Measurements from ENCODE around the gene NIPBL.

NIPBL gene, protein sequence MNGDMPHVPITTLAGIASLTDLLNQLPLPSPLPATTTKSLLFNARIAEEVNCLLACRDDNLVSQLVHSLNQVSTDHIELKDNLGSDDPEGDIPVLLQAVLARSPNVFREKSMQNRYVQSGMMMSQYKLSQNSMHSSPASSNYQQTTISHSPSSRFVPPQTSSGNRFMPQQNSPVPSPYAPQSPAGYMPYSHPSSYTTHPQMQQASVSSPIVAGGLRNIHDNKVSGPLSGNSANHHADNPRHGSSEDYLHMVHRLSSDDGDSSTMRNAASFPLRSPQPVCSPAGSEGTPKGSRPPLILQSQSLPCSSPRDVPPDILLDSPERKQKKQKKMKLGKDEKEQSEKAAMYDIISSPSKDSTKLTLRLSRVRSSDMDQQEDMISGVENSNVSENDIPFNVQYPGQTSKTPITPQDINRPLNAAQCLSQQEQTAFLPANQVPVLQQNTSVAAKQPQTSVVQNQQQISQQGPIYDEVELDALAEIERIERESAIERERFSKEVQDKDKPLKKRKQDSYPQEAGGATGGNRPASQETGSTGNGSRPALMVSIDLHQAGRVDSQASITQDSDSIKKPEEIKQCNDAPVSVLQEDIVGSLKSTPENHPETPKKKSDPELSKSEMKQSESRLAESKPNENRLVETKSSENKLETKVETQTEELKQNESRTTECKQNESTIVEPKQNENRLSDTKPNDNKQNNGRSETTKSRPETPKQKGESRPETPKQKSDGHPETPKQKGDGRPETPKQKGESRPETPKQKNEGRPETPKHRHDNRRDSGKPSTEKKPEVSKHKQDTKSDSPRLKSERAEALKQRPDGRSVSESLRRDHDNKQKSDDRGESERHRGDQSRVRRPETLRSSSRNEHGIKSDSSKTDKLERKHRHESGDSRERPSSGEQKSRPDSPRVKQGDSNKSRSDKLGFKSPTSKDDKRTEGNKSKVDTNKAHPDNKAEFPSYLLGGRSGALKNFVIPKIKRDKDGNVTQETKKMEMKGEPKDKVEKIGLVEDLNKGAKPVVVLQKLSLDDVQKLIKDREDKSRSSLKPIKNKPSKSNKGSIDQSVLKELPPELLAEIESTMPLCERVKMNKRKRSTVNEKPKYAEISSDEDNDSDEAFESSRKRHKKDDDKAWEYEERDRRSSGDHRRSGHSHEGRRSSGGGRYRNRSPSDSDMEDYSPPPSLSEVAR (N-terminal part only)

GRCh38 chr5:36876299-36876964 lies at the start of gene NIPBL:
TSS of gene NIPBL (plus strand) at chr5:36876769. CDS start at chr5:36953697, 76,928 bp downstream.
- TF ChIP-seq, protein P1, sequence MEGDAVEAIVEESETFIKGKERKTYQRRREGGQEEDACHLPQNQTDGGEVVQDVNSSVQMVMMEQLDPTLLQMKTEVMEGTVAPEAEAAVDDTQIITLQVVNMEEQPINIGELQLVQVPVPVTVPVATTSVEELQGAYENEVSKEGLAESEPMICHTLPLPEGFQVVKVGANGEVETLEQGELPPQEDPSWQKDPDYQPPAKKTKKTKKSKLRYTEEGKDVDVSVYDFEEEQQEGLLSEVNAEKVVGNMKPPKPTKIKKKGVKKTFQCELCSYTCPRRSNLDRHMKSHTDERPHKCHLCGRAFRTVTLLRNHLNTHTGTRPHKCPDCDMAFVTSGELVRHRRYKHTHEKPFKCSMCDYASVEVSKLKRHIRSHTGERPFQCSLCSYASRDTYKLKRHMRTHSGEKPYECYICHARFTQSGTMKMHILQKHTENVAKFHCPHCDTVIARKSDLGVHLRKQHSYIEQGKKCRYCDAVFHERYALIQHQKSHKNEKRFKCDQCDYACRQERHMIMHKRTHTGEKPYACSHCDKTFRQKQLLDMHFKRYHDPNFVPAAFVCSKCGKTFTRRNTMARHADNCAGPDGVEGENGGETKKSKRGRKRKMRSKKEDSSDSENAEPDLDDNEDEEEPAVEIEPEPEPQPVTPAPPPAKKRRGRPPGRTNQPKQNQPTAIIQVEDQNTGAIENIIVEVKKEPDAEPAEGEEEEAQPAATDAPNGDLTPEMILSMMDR (IDR thresholded peaks at IDR 0.05; ENCODE audit: unreplicated experiment in 3 of 3), result no peak
- H3K27ac Mint-ChIP-seq, result peak within 1 kb of the TSS; percentile 81 to 99 (median 98)

DNA sequence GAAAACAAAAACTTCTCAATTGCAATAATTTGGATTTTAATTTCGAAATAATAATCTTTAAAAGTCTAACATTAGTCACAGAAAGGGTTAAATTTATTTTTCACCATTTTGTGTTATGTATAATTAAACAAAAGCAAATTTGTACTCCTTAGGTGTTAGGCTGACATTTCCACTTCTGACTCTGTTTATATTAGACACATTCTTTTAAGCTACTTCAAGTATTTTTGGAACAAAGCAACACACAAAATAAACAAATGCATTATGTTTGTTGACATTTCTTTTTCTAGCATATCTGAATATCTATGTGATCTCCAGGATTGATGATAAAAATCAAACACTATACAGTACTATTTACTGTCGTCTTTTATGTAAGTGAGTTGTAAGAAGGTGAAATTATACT lies 44.3 kb upstream of the NIPBL start:
- no peak overlapping the region for H3K27ac Mint-ChIP-seq
- peaks cover 6% of the 10 kb centered on the region for H3K27me3 Mint-ChIP-seq (ENCODE audit: low read depth)
- H3K4me1 Mint-ChIP-seq, result no peaks in the 10 kb centered on the region
- H3K4me3 Mint-ChIP-seq, result no peak overlapping the region
- H3K9me3 Mint-ChIP-seq, result no peaks in the 10 kb centered on the region
- TF ChIP-seq, protein P1 (IDR thresholded peaks at IDR 0.05; ENCODE audit: unreplicated experiment in 3 of 3), result no peak
- H3K36me3 Mint-ChIP-seq (ENCODE audit: low read depth), result no peaks in the 10 kb centered on the region

More at GRCh38 chr5:36876299-36876964, at the start of gene NIPBL:
- H3K27me3 Mint-ChIP-seq (ENCODE audit: low read depth), result no peaks in the 10 kb centered on the region
- H3K4me1 Mint-ChIP-seq, result peaks cover 39% of the 10 kb centered on the region
- H3K9me3 Mint-ChIP-seq, result no peaks in the 10 kb centered on the region
- peaks cover 3% of the 10 kb centered on the region for H3K36me3 Mint-ChIP-seq (ENCODE audit: low read depth)
- peak within 1 kb of the TSS; percentile 87 to 93 (median 92) for H3K4me3 Mint-ChIP-seq

- H3K4me3 Mint-ChIP-seq, result no peak overlapping the region
- no peaks in the 10 kb centered on the region for H3K36me3 Mint-ChIP-seq (ENCODE audit: low read depth)
- no peaks in the 10 kb centered on the region for H3K4me1 Mint-ChIP-seq
- H3K27ac Mint-ChIP-seq, result no peak overlapping the region
- peaks cover 3% of the 10 kb centered on the region for H3K9me3 Mint-ChIP-seq
- TF ChIP-seq, protein P1 (IDR thresholded peaks at IDR 0.05; ENCODE audit: unreplicated experiment in 3 of 3), result no peak
- H3K27me3 Mint-ChIP-seq (ENCODE audit: low read depth), result peaks cover 10% of the 10 kb centered on the region
These were observed 39.7 kb upstream of the NIPBL start for GRCh38 chr5:36836831-36837230.

GRCh38 chr5:36839489-36840476 lies 36.8 kb upstream of the NIPBL start:
- no peak overlapping the region for H3K27ac Mint-ChIP-seq

More at GRCh38 chr5:36839489-36840476, 36.8 kb upstream of the NIPBL start:
- peaks cover 15% of the 10 kb centered on the region for H3K27me3 Mint-ChIP-seq (ENCODE audit: low read depth)
- TF ChIP-seq, protein P1 (IDR thresholded peaks at IDR 0.05; ENCODE audit: unreplicated experiment in 3 of 3), result no peak
- H3K4me3 Mint-ChIP-seq, result no peak overlapping the region
- peaks cover 3% of the 10 kb centered on the region for H3K9me3 Mint-ChIP-seq
- no peaks in the 10 kb centered on the region for H3K4me1 Mint-ChIP-seq
- no peaks in the 10 kb centered on the region for H3K36me3 Mint-ChIP-seq (ENCODE audit: low read depth)

Measured in nephron (organoid).